Activated effector memory CD4-positive, alpha-beta T cell treated with anti-CD3 and anti-CD28 coated beads, Interleukin-2, amount 50 U/mL, for 16 hours (primary cell): Measurements from ENCODE around the gene NCOA7.
"Not testable (repeated sequence)": the region's sequence is repeated elsewhere in the genome, so short reads cannot be mapped to it uniquely, and the experiment has no call there.

Source experiments
- DNase-seq: peaks from one replicate; pipeline ENCODE4 v3.0.0-alpha.2; 2020

Gene NCOA7

DNA sequence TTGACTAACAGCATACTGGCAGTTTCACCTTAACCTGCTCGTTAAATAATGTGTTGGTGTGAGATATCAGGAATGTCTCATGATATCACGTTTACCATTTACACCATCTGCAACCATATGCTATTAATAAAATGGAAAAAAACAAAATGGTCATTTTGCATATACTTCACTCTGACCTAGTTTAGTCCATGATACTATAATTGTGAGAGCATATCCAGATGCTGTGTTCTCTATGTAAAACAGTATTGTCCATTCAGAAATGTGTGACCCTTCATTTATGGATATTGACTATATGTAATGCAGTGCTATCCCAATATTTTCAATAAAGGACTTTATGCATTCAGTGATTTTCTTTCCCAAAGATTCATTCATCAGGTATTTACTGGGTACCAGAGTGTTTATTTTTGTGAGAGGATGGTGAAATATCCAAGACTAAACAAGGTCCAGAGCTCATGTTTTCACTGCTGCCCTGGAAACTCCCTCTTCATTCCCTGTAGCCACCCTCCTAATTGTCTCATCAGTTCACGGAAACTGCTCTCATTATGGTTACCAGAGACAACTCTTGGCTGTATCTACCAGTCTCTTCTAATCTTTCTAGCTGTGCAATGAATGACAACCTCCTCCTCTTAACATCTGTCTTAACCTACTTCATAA, 140.1 kb downstream of the NCOA7 start:
- DNase-seq, result no peak

DNA sequence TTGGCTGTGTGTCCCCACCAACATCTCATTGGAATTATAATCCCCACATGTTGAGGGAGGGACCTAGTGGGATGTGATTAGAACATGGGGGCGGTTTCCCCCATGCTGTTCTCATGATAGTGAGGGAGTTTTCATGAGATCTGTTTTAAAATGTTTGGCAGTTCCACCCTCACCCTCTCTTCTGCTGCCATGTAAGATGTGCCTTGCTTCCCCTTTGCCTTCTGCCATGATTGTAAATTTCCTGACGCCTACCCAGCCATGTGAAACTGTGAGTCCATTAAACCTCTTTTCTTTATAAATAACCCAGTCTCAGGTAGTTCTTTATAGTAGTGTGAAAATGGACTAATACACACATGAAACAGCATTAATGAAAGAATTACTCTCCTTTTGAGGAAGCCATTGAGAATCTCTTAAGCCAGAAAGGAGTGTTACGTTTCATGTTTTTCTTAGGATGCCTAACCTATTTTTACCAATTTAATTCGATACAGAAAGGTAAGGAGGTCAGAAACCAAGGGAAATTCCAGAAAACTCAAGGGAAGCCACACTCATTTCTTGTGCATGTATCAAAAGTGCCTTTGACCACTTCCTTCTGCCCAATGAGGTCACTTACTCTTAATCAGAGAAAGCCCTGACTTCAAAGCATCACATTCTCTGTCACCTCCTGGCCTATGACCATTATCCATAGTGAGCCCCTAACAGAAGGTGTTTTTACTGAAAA, 141.1 kb downstream of the NCOA7 start:
- DNase-seq, result no peak

DNA sequence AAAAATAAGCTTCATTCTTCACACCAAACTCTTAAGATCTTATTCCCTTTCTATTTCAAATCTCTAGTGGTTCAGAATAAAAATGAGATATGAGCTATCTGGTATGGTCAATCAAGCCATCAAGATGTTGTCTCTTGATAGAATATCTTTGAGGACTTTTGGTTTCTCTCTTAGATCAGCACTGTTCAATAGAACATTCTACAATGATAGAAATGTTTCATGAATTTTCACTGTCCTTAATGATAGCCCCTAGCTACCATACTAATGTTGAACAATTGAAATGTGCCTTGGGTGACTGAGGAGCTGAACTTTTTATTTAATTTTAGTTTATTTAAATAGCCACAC, 141.7 kb downstream of the NCOA7 start:
- DNase-seq, result no peak

DNA sequence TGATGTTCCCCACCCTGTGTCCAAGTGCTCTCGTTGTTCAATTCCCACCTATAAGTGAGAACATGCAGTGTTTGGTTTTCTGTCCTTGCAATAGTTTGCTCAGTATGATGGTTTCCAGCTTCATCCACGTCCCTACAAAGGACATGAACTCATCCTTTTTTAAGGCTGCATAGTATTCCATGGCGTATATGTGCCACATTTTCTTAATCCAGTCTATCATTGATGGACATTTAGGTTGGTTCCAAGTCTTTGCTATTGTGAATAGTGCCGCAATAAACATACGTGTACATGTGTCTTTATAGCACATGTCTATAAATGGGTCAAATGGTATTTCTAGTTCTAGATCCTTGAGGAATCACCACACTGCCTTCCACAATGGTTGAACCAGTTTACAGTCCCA, 144.8 kb downstream of the NCOA7 start:
- not testable (repeated sequence) for DNase-seq

DNA sequence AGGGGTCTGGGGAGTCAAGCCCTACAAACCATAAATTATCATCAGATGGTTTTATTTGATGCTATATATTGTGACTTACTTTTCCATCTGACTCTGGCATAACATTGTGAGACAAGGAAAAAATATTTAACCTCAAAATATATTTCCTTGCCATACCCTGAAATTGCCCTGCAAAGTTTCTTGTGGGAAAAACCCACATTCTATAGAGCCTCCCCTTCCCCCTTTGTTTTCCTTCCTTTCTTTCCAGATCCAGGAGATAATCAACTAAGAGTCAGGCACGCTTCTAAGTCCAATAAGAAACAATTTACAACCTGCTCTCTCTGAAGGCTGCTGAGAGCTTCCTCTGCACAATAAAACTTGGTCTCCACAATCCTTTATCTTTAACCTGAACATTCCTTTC, 148.3 kb downstream of the NCOA7 start:
- no peak for DNase-seq

DNA sequence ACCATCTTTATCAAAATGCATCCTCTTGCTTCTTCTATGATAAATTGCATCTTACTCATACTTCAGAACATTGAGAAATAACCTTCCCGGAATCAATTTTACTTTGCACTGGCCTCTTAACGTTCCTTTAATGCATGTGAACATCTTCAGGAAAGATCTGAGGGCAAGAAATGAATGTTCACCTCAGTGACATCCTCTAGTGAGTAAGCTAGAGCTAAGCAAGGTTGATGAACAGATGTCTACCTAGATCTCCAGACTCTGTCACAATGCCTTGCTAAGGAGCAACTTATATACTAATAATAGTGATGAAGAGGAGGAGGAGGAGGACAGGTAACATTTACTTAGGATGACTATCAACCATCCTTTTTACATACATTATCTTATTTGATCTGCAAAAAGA, 149.0 kb downstream of the NCOA7 start:
- DNase-seq, result no peak

DNA sequence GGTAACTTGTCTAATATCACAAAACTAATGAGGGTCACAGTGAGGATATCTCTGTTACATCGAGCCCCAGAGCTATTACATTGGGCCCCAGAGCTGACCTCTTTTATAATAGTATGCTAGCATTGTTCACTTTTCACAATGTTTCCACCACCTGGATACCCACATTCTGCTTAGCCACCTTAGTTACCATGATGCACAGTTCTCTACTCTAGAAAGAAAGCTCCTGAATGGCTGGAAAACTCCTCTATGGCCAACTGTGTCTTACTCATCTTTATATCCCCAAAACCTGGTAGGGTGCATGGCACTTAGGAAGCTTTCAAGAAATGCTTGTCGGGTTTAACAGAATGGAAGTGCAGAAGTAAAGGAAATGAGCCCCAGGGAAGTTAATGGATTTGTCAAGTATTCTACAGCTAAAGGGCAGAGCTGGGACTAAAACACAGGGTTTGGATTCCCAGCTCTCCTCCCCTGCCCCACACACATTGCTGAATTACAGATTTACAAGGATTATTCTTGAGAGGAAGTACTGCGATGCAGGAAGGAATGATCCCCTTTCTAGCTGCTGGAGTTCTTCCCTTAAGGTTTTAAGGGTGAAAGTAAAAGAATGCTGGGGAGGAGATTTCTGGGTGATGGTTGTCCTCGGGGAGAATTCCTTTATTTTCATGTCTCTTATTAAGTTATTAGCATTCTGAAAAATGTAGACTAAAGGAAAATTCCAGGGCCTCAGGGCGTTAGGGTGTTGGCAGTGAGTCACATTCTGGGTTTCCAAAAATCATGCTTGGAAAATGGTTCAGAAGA, 149.7 kb downstream of the NCOA7 start:
- no peak for DNase-seq

DNA sequence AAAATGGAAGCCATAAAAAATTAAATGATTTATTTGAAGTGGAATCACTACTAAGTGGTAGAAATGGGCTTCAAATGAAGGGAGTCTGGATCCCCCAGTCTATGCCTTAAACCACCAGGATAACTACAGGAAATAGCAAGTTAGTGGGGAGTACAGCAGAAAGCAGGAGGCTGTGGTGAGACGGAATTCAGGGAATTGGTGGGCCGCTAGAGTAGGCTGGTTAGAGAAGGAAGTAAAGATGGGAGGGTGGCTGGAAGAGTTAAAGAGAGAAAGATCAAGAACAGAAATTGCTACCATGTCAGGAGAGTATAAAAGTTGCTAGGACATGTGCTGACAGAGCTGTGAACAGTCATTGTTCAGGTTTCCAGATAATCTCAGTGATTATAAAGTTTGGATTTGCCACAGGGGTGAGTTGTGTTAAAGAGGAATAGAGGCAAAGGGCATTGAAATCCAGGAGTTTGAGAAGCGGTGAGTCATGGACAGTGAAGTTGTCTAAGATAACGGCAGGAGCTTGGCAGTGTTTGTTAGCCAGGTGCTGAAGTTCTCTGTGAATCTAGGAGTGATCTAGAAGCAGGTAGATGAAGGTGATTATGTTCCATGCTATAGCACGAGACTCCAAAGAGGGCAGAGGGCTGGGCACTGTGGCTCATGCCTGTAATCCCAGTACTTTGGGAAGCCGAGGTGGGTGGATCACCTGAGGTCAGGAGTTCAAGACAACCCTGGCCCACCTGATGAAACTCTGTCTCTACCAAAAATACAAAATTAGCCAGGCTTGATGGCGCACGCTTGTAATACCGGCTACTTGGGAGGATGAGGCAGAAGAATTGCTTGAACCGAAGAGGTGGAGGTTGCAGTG, 152.1 kb downstream of the NCOA7 start:
- no peak for DNase-seq

DNA sequence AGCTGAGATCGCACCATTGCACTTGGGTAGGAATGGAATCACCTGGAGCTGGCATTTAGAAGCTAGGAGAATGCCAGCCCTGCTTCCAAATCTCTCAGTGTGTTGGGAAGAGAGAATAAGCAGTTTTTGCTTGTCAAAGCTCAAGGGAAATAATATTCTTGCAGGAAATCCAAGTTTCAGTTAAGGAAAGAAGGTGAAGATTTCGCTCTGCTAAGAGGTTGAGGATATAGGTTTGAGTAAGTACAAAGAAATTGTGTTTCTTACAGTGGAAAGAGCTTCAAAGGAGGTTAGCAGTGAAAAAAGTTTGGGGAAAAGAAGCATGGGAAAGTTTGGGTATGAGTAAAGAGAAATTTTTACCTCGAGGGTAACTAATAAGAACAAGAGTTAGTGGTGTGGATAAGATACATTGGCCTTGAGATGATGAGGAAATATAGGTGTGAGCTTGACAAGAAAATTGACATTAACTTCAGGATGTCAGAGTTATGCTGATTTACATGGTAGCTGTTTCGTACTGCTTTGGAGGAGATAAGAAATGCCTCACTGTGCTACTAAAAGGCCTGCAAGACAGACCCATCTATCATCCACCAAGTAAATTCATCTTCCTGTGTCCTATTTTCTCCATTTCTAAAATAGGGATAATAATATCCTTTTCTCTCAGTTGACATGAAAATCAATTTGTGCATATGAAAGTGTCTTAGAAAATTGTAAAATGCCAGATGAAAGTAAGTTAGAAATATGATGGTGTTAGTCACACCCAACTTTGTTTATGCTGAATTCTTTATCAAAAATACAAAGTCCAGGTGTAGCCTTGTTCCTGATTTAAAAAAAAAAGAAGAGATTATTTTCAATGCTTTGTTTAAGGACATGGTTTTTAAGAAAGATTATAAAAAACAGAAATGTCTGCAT, 153.0 kb downstream of the NCOA7 start:
- no peak for DNase-seq

DNA sequence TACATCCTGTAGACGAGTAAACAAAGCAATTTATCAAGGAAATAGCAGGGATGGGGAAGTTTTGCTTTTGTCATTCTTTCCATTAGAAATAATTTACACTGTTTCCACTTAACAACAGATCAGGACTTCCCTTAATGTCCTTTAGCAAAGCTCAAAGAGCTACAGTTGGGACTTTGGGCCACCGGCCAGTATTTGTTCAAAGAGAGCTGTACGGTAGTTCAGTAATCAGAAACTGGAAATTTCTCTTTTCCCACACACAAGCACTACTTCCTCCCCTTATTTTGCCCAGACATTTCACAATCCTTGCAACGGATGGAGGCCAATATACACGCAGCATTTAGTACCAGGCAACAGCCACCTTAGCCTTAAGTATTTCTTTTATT, 153.7 kb downstream of the NCOA7 start:
- DNase-seq, result no peak

DNA sequence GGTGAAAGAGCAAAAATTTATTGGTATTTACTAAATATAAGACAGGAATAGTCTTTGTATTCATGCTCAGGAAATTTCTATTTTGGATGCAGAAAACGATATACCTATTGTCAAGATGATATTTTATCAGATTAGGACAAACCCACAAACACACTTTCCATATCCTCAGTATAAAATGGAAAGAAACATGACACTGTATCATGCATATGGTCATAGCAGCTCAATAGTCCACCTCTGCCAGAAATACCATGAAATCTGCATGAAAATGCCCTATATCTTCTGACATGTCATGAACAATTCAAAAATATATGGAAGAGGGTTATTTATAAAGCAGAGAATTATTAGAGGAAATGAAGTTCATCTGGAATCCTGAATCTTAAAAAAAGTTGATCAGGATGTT, 154.1 kb downstream of the NCOA7 start:
- no peak for DNase-seq

DNA sequence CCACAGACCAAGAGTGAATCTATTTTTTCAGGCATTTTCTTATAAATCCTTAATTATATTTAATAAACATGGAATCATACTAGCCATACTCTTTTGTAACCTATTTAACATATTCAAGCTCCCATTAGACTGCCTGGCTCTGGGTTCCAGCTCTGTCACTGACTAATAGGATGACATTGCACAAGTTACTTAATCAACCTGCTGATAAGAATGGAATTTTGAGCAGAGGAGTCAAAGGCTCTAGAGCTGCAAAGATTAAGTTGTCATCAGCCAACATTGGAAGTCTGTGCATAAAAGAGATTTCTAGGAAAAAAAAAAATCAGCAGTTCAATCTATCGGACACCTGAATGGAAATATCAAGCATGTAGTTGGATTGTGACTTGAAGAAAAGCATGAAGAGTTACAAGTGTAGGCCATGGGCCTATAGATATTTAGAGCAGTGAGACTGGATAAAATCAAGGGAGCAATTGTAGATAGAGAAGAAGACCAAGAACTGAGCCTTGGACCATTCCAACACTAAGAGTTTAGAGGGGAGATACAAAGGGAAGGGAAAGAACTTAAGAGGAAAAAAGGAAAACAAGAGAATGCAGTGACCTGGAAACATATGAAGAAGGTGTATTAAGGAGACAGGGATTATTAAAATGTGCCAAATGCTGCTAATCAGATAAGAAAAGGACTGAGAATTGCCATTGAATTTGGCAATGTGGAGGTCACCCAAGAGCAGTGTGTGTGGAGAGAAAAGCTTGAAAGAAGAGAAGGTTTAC, 154.8 kb downstream of the NCOA7 start:
- DNase-seq, result no peak

DNA sequence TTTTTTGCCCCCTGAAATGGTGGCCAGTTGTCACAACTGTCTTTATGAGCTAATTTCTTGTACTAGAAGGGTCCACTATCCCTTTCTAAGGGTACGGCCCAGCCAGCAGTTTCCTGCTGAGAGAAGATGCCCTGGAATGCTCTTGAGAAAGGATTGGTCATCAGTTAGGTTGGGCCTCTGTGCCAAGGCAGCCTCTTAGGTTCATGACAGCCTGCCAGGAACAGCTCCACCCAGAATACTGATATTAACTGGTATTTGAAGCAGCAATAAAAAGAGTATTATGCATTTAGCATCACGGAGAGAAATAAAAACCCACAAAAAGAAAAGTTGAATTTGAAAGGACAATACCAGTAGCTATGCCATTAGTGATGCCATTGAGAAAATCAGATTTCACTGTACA, 156.9 kb downstream of the NCOA7 start:
- no peak for DNase-seq

DNA sequence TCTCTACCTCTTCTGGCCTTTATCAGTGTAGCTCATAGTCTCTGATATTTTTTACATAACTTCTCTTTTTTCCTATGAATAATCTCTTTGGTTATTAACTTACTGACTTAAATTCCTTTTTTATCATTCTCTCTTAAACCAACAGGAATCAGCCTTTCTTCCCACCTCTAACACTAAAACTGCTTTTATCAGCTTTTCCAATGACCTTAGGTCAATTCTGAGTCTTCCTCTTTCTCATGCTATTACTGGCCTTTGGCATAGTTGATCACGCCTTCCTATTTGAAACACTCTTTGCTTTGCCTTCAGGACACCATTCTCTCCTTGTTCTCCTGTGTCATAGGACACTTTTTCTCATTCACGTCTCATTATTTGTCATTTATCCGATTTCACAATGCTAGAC, 157.7 kb downstream of the NCOA7 start:
- DNase-seq, result no peak

DNA sequence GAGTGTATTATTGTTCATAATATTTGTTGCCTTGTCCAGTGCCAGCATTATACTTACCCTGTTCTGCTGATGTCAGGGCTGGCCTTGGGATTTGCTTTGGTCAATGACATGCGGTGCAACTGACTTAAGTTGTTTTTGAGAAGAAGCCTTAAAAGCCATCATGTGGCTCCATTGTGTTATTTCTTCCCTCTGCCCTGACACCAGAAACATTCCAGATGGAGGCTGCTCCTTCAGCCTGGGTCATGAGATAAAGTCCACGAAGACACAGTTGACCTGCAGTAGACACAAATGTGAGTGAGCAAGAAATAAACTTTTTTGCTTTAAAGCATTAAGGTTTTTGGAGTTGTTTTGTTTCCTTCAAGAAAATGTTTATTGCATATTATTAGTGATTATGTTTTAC, 158.3 kb downstream of the NCOA7 start:
- DNase-seq, result no peak

DNA sequence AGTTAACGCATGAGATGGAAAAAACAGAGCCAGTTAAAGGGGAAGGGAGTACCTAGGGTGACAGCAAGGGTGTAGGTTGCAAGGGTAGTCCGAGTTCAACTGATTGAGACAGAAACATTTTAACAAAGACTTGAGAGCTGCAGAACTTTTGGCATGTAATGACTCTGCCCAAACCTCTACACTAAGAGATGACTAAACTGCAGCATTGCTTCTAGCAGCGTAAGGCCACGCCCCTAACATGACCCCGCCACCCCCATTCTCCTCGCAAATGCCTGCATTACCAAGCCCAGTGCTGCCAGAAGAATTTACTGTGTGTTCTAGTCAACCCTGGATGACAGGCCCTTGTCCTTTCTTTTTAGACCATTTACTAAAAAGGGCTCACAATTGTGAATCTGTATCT, 159.5 kb downstream of the NCOA7 start:
- DNase-seq, result no peak

DNA sequence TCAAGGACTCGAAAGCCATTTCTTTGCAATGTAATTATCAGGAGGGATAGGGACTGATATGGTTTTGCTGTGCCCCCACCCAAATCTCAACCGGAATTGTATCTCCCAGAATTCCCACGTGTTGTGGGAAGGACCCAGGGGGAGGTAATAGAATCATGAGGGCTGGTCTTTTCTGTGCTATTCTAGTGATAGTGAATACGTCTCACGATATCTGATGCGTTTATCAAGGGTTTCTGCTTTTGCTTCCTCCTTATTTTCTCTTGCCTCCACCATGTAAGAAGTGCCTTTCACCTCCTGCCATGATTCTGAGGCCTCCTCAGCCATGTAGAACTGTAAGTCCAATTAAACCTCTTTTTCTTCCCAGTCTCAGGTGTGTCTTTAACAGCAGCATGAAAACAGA, 160.0 kb downstream of the NCOA7 start:
- DNase-seq, result not testable (repeated sequence)

DNA sequence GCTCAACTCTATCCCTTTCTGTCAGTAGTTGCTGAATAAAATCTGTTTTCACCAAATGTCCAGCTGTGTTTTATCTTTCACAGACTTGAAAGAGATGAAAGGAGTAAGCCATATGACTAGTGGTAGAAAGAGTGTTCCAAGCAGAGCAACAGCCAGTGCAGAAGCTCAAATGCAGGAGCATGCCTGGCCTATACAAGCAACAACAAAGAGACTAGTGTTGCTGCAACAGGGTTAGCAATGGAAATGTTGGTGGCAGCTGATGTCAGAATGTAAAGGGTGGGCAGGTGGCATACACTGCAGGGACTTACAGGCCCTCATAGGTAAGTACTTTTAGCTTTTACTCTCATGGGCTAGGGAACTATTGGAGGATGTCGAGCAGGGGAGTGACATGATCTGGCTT, 160.6 kb downstream of the NCOA7 start:
- DNase-seq, result no peak

DNA sequence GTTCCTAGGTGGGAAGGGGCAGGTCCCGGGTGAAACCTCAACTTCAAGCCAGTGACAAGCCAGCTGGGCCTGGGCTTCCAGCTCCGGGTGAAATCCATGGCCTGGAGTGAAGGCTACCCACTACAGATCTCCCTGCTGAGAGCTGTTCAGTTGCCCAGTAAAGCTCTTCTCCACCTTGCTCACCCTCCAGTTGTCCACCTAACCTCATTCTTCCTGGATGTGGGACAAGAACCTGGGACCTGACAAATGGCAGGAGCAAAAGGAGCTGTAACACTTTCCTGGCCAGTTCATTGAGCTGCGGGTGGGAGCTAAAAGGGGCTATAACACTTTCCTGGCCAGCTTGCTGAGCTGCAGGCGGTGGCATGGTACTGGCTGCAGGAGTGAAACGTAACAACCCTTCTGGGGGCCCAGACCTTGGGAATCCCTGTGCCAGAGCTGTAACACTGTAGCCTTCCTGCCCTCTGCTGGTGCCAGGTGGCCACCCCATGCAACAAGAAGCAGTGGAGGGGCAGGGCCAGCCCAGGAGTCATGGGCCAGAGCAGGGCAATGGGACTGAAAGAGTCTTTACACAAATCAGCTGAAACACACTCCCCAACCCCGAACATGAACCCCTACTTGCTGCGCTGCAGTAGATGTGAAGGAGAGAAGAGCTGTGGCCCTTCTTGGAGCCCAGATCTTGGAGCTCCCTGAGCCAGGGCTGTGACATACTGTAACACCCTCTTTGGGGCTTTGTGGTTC, 162.2 kb downstream of the NCOA7 start:
- DNase-seq, result no peak

DNA sequence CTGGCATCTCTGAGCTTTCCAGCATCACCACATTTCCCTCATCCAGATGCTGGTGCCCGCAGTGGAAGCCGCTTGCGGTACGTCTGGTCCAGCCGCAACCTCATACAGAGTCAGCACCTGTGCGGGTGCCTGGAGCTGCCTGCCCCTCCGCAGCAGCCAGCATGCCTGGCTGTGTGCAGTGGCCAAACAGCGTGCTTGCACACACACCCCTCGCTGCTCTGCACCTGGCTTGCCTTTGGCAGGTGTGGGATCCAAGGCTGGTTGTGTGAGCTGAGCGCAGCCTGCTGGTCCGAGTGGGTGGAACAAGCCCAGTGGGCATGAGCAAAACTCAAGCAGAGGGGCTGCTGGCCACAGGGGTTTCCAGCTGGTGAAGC, 162.7 kb downstream of the NCOA7 start:
- DNase-seq, result no peak
